HG03175 (cell line): ENCODE results near the gene GAPDH.
"Not testable (repeated sequence)": the region's sequence is repeated elsewhere in the genome, so short reads cannot be mapped to it uniquely, and the experiment has no call there.

Source experiments
- ATAC-seq: cut with Tn5 transposase; IDR thresholded peaks from one replicate; pipeline ENCODE4 v1.9.1; 2021; ENCODE audit warnings: mild to moderate bottlenecking, moderate library complexity; ENCODE audit not compliant: unreplicated experiment

GAPDH gene

DNA sequence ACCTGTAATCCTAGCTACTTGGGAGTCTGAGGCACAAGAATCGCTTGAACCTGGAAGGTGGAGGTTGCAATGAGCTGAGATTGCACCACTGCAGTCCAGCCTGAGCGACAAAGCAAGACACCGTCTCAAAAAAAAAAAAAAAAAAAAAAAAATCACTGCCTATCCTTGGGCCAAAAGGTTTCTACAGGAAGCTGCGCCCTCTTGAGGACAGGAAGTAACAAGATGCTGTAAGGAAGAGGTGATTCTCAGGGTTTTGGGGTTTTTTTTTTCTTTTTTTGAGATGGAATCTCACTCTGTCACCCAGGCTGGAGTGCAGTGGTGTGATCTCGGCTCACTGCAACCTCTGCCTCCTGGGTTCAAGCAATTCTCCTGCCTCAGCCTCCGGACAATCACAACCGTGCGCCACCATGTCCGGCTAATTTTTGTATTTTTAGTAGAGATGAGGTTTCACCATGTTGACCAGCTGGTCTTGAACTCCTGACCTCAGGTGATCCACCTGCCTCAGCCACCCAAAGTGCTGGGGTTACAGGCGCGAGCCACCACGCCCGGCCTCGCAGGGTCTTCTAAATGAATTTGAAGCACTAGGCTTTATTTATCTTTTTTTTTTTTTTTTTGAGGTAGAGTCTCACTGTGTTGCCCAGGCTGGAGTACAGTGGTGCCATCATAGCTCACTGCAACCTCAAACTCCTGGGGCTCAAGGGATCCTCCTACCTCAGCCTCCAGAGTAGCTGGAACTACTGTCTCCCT, 23.9 kb downstream of the GAPDH start:
- not testable (repeated sequence) for ATAC-seq

DNA sequence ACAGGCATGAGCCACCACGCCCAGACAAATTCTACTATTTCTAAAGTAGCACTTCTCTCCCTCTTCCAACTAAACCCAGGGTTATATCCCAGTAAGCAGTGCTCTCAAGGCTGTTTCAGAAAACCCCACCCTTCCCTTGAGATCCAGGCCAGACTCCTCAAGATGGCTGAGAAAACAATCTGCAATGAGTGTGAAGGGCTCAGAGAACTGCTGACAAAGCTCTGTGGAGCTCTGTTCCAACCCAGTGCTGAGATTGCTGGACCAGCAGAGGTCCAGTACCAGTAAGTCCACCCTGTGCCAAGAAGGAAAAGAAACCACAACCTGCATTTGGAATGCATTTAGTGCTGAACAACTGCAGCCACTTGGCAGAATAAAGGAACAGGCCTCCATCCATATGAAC, 25.2 kb downstream of the GAPDH start:
- ATAC-seq = no peak

DNA sequence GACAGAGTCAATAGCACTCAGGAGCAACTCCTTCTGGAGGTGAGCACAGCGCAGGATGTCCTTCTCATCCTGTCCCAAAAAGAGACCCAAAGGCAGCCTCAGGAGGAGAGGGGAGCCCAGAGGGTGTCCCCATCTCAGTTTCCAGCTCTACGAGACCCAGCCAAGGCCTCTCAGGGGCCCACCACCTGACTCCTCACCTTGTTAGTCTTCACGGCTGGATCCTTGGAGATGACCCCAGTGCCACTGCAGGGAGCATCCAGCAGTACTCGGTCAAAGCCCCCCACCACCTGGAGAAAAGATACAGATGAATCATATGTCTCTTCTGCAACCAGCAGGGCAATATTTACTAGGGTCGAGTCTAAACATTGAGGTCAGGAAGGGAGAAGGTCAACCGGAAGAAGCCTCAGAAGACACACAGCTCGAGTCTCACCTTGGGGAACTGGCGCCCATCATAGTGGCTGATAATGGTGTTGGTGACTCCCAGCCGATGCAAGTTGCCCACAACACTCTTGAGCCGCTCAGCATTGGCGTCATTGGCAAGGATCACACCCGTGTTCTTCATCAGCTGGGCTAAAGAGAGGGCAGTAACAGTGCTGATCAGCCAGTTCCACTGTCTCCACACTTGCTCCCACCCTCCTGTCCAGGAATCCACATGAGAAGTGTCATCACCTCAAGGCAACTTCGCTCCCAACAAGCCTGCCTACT, 26.3 kb downstream of the GAPDH start:
- ATAC-seq = no peak

DNA sequence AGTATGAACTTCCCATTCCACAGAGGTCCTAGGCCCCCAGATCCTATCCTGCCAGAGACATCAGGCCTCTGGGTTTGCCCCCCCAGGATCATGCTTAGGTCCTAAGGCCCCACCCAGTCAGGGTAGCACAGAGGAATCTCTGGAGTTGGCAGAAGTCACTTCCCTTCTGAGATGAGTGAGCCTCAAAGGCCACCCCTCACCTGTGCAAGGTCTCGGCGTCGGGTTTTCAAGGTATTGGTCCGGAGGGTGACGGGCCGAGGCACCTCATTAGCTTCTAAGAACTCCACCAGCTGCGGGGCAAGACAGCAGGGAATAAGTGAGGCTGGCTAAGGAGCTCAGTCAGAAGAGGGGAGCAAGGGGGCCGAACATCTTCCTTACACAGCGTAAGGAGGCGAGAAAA, 28.6 kb downstream of the GAPDH start:
- no peak for ATAC-seq

DNA sequence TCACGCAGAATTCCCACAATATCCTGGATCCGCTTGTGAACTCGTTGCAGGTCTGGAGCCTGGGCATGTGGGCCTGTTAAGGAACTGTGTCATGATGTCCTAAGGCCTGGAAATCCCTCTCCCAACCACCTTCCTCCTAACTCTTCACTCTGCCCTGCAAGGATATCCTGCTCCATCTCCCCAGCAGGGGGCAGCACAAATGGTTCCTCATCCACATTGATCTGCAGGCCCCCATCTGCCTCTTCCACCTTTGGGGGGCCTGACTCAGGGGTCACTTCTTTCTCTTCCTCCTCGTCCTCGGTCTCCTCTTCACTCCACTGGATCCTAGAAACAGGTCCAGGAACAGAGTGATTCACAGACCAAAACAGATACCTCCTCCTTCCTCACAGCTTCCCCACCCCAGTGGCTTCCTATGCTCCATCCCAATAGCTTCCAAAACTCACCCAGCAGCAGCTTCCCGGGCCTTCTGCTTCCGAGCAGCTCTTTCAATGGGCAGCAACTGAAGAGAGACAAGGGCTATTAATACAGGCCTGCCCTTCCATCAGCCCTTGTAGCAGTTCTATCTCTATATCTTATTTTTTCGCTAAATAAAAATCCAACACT, 29.2 kb downstream of the GAPDH start:
- ATAC-seq = no peak

DNA sequence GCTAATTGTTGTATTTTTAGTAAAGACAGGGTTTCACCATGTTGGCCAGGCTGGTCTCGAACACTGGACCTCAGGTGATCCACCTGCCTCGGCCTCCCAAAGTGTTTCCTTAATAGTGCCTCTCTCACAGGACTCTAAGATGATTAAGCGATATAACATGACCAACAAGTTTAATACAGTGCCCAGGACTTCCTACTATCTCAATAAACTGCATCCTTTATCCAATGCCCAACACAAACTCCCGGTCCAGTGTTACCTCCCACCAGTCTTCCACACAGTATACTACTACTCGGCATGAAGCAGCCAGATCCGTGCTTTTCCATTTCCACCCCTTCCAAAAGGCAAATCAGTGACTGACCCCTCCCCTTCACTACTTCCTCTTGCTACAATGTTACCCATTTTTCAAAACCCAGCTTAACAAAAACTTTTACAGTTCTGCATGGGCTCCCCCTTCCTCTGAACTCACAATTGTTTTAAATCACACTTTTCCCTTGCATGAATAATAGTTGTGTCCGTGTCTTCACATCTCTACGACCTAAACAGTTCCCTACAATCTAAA, 32.9 kb downstream of the GAPDH start:
- no peak for ATAC-seq

DNA sequence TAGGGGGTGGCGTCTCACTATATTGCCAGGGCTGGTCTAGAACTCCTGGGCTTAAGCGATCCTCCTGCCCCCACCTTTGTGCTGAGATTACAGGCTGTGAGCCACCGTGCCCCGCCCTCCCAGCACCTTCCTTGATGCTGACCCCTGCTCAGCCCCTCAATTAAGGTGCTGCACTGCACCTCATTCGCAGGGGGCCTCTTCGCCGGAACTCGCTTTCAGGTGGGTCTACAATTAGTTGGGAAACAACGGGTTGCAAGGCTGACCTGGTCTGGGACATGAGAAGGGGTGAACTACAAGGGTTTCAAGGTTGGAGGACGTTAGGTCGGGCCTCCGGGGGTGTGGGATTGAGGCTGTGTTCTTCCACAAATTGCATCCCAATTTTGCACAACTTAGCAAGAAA, 35.0 kb downstream of the GAPDH start:
- no peak for ATAC-seq

DNA sequence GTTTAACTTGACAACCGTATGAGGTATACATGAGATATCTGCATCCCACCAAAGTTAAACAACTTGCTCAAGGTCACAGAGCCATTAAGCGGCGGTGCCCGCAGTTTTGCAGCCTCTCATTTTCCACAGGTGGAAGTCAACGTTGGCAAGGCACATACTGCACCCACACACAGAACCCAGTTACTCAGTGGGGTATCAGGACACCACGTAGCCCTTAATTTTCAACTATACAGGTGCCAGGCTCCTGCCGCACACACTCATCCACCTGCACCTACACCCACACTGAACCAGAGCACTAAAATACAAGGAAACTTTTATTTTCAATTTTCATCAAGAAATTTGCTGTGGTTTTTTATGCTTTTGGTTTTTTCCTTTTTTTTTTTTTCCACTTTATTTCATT, 35.5 kb downstream of the GAPDH start:
- no peak for ATAC-seq

DNA sequence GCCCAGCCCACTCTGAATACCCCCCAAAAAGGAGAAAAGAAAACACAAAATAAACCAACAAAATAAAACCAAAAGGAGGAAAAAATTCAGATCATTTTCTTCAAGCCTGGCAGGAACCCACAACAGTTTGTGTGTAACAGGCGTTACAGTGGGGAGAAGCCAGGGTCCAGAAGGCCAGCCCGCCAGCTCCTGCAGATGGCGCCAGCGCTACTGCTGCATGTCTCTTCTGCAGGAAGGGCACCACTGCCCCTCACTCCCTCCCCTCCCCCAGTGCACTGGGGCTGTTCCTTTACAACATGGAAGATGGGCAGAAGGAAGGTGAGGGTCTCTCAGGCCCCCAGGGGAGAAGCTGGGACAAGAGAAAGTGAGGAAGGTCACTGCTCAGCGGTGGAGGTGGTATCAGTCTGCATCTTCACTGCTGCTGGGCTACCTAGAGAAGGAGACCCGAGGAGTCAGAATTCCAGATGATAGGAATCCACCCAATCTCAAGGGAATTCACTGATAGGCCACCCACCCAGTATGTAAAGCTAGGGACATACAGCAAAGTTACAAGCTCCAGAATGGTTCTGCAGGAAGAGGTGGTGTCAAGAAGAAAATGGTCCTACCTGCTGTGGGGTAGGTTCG, 36.1 kb downstream of the GAPDH start:
- ATAC-seq = no peak

DNA sequence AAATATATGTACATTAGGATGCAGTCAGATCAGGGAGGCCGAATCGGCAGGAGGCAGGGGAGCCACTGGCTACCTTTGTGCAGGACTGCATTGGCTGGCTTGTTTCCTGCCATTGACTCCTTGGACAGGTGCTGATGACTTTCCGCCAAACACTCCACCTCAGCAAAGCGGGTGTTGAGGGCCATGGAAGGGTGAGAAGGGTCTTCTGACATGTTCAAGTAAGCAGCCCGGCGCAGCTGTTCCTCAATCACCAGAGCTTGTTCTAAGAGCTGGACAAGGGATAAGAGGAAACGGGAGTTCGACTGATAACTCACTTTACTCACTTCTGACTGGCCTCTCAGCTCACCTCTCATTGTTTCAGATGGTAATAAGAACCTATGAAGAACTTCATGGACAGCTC, 38.7 kb downstream of the GAPDH start:
- no peak for ATAC-seq

DNA sequence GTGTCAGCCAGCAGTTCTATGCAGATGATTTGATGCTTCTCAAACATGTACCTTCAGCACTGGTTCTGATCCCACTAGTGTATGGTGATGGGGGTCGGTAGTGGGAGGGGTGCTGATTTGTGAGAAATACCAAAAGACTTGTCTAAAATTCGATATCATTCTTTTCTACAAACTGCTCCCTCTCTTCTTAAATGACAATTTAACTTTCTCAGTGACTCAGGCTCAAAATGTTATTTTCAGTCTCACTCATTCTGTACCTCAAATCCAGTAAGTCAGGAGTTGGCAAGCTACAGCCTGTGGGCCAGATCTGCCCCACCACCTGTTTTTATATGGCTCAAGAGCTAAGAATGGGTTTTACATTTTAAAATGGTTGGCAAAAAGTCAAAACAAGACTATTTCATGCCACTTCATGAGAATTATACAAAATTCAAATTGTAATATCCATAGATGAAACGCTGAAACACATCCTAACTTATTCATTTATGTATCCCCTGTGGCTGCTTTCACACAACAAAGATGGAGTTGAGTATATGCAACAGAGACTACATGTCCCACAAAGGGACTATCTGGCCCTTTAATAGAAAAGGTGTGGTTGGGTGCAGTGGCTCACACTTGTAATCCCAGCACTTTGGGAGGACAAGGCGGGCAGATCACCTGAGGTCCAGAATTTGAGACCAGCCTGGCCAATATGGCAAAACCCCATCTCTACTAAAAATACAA, 40.4 kb downstream of the GAPDH start:
- ATAC-seq = no peak

DNA sequence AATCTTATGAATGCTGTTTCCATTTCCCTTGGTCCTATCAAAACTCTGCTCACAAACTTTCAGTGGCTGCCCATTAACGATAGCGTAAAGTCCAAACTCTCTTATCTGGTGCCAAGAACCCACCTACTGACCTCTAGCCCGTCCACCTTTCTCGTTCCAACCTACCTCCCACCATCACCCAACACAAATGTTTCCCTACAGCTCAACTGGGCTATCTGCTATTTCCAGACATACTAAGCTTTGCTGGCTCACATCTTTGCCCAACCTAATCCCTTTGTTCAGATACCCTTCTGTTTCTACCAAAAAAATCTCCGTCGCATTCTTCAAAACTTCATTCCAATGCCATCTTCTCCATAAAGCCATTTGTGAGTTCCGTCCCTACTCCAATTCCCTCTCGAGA, 41.3 kb downstream of the GAPDH start:
- ATAC-seq = no peak

DNA sequence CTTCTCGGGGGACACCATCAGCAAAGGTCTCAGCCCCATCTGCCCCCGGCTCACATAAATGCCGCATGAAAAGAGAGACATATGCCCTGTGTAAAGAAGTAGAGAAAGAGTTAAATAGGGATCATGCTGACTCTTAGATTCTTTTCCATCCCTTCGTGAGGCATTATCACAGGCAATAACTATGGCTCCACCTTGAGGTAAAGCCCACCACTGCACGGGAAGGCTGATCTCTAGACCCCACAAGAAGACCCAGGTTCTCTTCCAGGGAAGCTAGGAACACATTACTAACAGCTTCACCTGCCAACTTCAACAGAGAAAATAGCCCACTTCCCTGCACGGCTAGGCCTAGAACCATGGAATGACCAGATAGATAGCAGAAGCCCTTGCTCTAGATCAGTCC, 47.9 kb downstream of the GAPDH start:
- no peak for ATAC-seq

DNA sequence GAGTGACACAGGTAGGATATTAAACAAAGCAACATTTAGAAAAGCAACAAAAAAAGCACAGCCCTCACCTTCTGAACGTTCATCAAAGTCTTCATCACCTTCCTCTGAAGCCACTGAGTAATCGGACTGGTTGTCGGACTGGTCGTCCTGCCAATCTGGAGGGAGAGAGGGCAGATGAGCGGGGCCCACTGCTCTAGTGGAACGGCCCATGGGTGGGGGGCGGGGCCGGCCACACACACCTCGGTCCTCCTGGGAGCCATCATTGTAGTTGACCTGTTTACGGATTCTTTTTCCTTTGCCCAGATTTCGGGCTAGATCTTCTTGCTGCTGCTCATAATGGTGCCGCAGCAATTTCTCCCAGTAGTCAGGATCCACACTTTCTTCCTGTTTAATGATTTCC, 48.6 kb downstream of the GAPDH start:
- no peak for ATAC-seq

DNA sequence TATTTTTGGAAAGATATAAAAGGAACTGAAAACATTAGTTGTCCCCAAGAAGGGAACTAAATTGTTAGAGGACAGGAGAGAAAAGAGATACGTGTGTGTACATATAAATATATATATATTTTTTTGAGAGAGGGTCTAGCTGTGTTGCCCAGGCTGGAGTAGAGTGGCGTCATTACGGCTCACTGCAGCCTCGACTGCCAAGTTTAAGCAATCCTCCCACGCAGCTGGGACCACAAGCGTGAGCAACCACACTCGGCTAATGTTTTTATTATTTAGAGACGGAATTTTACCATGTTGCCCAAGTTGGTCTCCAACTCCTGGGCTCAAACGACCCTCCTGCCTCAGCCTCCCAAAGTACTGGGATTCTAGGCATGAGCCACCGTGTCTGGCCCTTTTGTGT, 50.0 kb downstream of the GAPDH start:
- no peak for ATAC-seq

DNA sequence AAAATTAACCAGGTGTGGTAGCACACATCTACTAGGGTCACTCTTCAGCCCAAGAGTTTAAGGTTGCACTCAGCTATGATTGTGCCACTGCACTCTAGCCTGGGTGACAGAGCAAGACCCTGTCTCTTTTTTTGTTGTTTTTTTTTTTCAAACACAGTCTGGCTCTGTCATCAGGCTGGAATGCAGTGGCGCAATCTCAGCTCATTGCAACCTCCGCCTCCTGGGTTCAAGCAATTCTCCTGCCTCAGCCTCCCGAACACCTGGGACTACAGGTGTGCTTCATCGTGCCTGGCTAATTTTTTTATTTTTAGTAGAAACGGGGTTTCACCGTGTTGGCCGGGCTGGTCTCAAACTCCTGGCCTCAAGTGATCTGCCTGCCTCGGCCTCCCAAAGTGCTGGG, 52.3 kb downstream of the GAPDH start:
- ATAC-seq = not testable (repeated sequence)
